Hepatocyte (in vitro differentiated cells): Measurements from ENCODE around the gene CALML3. TPM values are rescaled to one million over a fixed set of nuclear protein-coding genes. Genes with fewer than 3 reads are reported as not detected.

Experiments used
- DNase-seq: peaks from one replicate; pipeline ENCODE4 v3.0.0-alpha.2; 2016; ENCODE audit warnings: low spot score
- H2AFZ ChIP-seq: fragments of 200-600 bp; sonication (generic); 2 replicates; pipeline ENCODE4 v1.6.0; 2016; ENCODE audit warnings: antibody characterized with exemption, mild to moderate bottlenecking
- H3K27ac ChIP-seq: fragments of 200-600 bp; sonication (generic); 2 replicates; pipeline ENCODE4 v1.5.1; 2016; ENCODE audit warnings: mild to moderate bottlenecking
- H3K27me3 ChIP-seq: fragments of 200-600 bp; sonication (generic); 2 replicates; pipeline ENCODE4 v1.6.1; 2016
- H3K36me3 ChIP-seq: fragments of 200-600 bp; sonication (generic); replicated peaks from 2 replicates; pipeline ENCODE4 v1.5.1; 2016; ENCODE audit warnings: low read depth; ENCODE audit not compliant: insufficient read depth
- H3K4me1 ChIP-seq: fragments of 200-600 bp; sonication (generic); 2 replicates; pipeline ENCODE4 v1.5.1; 2016; ENCODE audit warnings: mild to moderate bottlenecking, moderate library complexity; ENCODE audit not compliant: insufficient read depth
- H3K4me2 ChIP-seq: fragments of 200-600 bp; sonication (generic); 2 replicates; pipeline ENCODE4 v1.6.0; 2016
- H3K4me3 ChIP-seq: fragments of 200-600 bp; sonication (generic); 2 replicates; pipeline ENCODE4 v1.5.1; 2016; ENCODE audit warnings: mild to moderate bottlenecking
- H3K79me2 ChIP-seq: fragments of 200-600 bp; sonication (generic); 2 replicates; pipeline ENCODE4 v1.6.0; 2017; ENCODE audit warnings: mild to moderate bottlenecking
- H3K9me2 ChIP-seq: fragments of 200-600 bp; sonication (generic); replicated peaks from 2 replicates; pipeline ENCODE4 v1.6.0; 2017; ENCODE audit warnings: mild to moderate bottlenecking; ENCODE audit not compliant: insufficient read depth
- H3K9me3 ChIP-seq: fragments of 200-600 bp; sonication (generic); 2 replicates; pipeline ENCODE4 v1.5.1; 2016; ENCODE audit warnings: low read depth, mild to moderate bottlenecking
- H4K20me1 ChIP-seq: fragments of 200-600 bp; sonication (generic); 2 replicates; pipeline ENCODE4 v1.6.0; 2016; ENCODE audit warnings: mild to moderate bottlenecking; ENCODE audit not compliant: insufficient read depth, poor library complexity, severe bottlenecking
- CTCF ChIP-seq: fragments of 200-600 bp; sonication (generic); IDR thresholded peaks from 2 replicates; pipeline ENCODE4 v1.5.1; 2016; ENCODE audit warnings: antibody characterized with exemption, mild to moderate bottlenecking; ENCODE audit not compliant: poor library complexity
- EZH2 ChIP-seq: fragments of 200-600 bp; sonication (generic); IDR thresholded peaks from 2 replicates; pipeline ENCODE4 v1.6.1; 2016; ENCODE audit warnings: antibody characterized with exemption, mild to moderate bottlenecking, borderline replicate concordance
- EZH2phosphoT487 ChIP-seq: fragments of 200-600 bp; sonication (generic); IDR thresholded peaks from one replicate; pipeline ENCODE4 v1.6.1; 2018; ENCODE audit warnings: antibody characterized with exemption, mild to moderate bottlenecking, low read depth, moderate library complexity; ENCODE audit not compliant: unreplicated experiment, severe bottlenecking
- whole genome bisulfite sequencing: methylation state at CpG from one replicate; pipeline ENCODE4 v1.1.6; 2016; ENCODE audit warnings: low lambda C conversion rate; ENCODE audit errors: missing lambda C conversion rate; 5-methylcytosine and 5-hydroxymethylcytosine counted together
- polyA plus RNA-seq: library from polyadenylated mRNA; unstranded; fragments of >200 nt; fragmentation: Nextera tagmentation; extraction: Ambion mirVana; gene quantifications from 2 replicates; pipeline ENCODE4 v1.2.1, GENCODE V29; 2016
- total RNA-seq: library from RNA; depleted of rRNA; stranded (reverse); fragments of >200 nt; gene quantifications from 2 replicates; pipeline ENCODE4 v1.2.3, GENCODE V29; 2014

CALML3 gene
- total and polyA plus RNA-seq, 2 experiments from 2014 or later = not detected

DNA sequence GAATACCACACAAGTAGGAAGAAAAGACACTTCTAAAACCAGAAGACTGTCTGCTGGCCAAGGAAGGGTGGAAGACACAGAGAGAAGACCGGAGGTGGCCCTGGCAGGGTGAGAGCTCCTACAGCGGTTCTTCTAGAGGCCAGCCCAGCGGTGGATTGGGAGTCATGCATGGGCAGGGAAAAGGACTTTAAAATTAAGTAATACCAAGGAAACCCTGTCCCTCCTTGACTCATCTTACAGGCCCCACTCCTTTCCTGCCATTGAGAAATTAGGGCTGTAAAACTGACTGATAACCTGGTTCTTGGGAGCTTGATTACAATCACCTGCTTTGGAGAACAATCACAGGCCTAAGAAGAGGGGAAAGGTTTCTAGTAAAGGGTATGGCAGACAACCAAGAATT, 16.1 kb downstream of the CALML3 start:
- H4K20me1 ChIP-seq = no peaks in the 10 kb centered on the region
- no peaks in the 10 kb centered on the region for H3K9me3 ChIP-seq
- DNase-seq = no peak
- H2AFZ ChIP-seq = no peak overlapping the region
- H3K27me3 ChIP-seq = no peaks in the 10 kb centered on the region
- no peak overlapping the region for H3K4me2 ChIP-seq
- H3K9me2 ChIP-seq = no peaks in the 10 kb centered on the region
- H3K4me1 ChIP-seq = peaks cover 21% of the 10 kb centered on the region
- no peaks in the 10 kb centered on the region for H3K79me2 ChIP-seq
- no peak overlapping the region for H3K4me3 ChIP-seq
- no peaks in the 10 kb centered on the region for H3K36me3 ChIP-seq
- no peak for TF ChIP-seq CTCF
- no peak for TF ChIP-seq EZH2
- no peak for TF ChIP-seq EZH2phosphoT487
- peak overlapping the region; percentile 80 for H3K27ac ChIP-seq
- WGBS = 90% methylated on average over 3 of the region's 3 CpGs

DNA sequence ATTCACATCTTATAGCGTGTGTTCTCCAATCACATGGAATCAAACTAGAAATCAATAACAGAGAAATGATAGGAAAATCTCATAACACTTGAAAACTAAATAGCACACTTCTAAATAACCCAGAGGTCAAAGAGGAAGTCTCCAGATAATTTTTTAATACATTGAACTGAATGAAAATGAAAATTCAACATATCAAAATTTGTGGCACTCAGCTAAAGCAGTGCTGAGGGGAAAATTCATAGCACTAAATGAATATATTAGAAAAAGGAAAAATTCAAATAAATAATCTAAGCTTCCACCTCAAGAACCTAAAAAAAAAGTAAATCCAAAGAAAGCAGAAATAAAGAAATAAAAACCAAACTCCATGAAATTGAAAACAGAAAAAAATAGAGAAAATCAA, 17.3 kb downstream of the CALML3 start:
- Histone ChIP-seq H4K20me1 (no peaks in the 10 kb centered on the region), H3K4me2 (no peak overlapping the region), H3K79me2 (no peaks in the 10 kb centered on the region), H3K4me1 (peaks cover 32% of the 10 kb centered on the region), H3K4me3 (no peak overlapping the region), H3K27ac (no peak overlapping the region), H3K27me3 (no peaks in the 10 kb centered on the region), H3K36me3 (no peaks in the 10 kb centered on the region), H3K9me3 (no peaks in the 10 kb centered on the region), H3K9me2 (no peaks in the 10 kb centered on the region), H2AFZ (no peak overlapping the region)
- DNase-seq = no peak
- 98% methylated on average over 1 of the region's 1 CpG for WGBS
- TF ChIP-seq CTCF (no peak), EZH2 (no peak), EZH2phosphoT487 (no peak)

DNA sequence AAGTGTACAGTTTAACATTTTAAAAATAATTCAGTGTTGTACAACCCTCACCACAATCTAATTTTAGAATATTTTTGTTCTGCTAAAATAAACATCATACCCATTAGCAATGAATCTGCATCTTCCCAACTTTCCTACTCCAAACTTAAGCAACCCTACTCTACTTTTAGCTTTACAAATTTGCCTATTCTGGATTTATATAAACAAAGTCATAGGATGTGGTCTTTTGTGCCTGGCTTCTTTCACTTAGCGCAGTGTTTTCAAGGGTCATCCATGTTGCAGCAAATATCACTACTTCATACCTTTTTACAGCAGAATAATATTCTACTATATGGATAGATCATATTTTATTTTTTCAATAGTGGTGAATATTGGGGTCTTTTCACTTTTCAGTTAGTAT, 18.9 kb downstream of the CALML3 start:
- no peaks in the 10 kb centered on the region for H3K36me3 ChIP-seq
- H3K4me1 ChIP-seq = peaks cover 46% of the 10 kb centered on the region
- no peaks in the 10 kb centered on the region for H4K20me1 ChIP-seq
- no peaks in the 10 kb centered on the region for H3K9me3 ChIP-seq
- no peaks in the 10 kb centered on the region for H3K9me2 ChIP-seq
- no peak overlapping the region for H2AFZ ChIP-seq
- DNase-seq = no peak
- no peaks in the 10 kb centered on the region for H3K79me2 ChIP-seq
- H3K27ac ChIP-seq = no peak overlapping the region
- H3K27me3 ChIP-seq = no peaks in the 10 kb centered on the region
- H3K4me2 ChIP-seq = no peak overlapping the region
- TF ChIP-seq CTCF (no peak), EZH2 (no peak), EZH2phosphoT487 (no peak)
- no peak overlapping the region for H3K4me3 ChIP-seq
- WGBS = 98% methylated on average over 1 of the region's 1 CpG
